Panc1 (cell line): ENCODE data around the gene SH3TC1.

Experiments used
- POLR2AphosphoS5 ChIP-seq: IDR thresholded peaks from 2 replicates; pipeline ENCODE4 v1.6.1; 2012; ENCODE audit warnings: mild to moderate bottlenecking, low read depth, low read length, moderate library complexity
- SIN3A ChIP-seq: IDR thresholded peaks from 2 replicates; pipeline ENCODE4 v1.6.1; 2012; ENCODE audit warnings: low read depth, mild to moderate bottlenecking, low read length, moderate library complexity, borderline replicate concordance; ENCODE audit not compliant: insufficient read depth
- TCF7L2 ChIP-seq: IDR thresholded peaks from 2 replicates; pipeline ENCODE4 v1.6.1; 2011; ENCODE audit warnings: mild to moderate bottlenecking, low read depth, low read length, inconsistent platforms
- TF ChIP-seq, protein P1 (sequence below): fragments of 450-650 bp; IDR thresholded peaks from 2 replicates; pipeline ENCODE4 v1.5.1; 2017; ENCODE audit warnings: mild to moderate bottlenecking

DNA sequence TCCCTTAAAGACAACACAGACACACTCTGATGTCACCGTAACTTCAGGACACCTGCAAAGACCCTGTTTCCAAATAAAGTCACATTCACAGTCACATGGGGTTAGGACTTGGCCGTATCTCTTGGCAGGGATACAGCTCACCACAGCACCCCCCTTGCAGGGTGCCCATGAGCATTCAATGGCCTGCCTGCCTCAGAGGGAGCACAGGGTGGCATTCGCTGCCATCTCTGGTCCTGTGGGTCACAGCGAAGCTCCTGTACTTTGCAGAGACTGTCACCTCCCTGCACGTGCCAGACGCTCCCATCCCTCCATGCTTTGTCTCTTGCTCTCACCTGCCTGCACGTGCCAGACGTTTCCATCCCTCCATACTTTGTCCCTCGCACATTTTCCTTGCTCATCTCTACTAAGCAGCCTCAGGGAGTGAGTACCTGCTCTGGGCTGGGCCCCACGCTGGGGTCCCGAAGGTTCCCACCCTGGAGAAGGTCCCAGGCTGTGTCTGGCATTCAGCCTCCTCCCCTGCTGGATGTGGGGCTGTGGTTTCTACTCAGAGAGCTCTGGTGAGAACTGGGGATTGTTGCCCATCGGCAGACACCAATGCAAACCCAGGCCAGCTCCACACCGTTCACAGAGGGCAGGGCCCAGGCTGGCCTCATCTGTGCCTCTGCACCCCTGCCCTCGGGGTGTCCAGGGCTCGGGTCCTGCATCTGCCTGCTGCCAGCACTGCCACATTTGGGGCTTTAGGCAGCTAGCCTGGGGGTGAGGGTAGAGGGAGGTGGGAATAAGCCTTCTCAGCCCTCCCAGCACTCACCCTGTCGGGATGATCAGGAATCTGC is 86.3 kb downstream of the SH3TC1 start:
- TF ChIP-seq, protein P1, sequence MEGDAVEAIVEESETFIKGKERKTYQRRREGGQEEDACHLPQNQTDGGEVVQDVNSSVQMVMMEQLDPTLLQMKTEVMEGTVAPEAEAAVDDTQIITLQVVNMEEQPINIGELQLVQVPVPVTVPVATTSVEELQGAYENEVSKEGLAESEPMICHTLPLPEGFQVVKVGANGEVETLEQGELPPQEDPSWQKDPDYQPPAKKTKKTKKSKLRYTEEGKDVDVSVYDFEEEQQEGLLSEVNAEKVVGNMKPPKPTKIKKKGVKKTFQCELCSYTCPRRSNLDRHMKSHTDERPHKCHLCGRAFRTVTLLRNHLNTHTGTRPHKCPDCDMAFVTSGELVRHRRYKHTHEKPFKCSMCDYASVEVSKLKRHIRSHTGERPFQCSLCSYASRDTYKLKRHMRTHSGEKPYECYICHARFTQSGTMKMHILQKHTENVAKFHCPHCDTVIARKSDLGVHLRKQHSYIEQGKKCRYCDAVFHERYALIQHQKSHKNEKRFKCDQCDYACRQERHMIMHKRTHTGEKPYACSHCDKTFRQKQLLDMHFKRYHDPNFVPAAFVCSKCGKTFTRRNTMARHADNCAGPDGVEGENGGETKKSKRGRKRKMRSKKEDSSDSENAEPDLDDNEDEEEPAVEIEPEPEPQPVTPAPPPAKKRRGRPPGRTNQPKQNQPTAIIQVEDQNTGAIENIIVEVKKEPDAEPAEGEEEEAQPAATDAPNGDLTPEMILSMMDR: no peak
- TF ChIP-seq SIN3A: no peak
- no peak for TF ChIP-seq TCF7L2
- no peak for TF ChIP-seq POLR2AphosphoS5
